ENCODE measurements around the gene NUPR2. TPM values are rescaled to one million over a fixed set of nuclear protein-coding genes. Genes with fewer than 3 reads are reported as not detected.
"Not testable (repeated sequence)": the region's sequence is repeated elsewhere in the genome, so short reads cannot be mapped to it uniquely, and the experiment has no call there.

Gene NUPR2
- total and polyA plus RNA-seq, 9 of the 15 experiments (the other 6 are each of a cell fraction or from before 2014, with no cell fraction given), result not detected

GRCh38 chr7:56112244-56112643 lies 4.0 kb downstream of the NUPR2 start:
- FAIRE-seq; H3K36me3 ChIP-seq (ENCODE audit: control insufficient read depth, insufficient read depth, low read length); H3K79me2 ChIP-seq (ENCODE audit: control insufficient read depth, insufficient read depth, low read length); H3K27ac ChIP-seq (ENCODE audit: extremely low read depth, low read depth, low read length); CTCF ChIA-PET (ENCODE audit: low intra/inter-chr PET ratio); H3K4me3 ChIP-seq; BruUV-seq (replicated peaks); DNase-seq (ENCODE audit: extremely low read depth in 1 of 4, low spot score in 3 of 4); H3K9me1 ChIP-seq (ENCODE audit: control insufficient read depth, insufficient read depth, low read length); H3K4me1 ChIP-seq (replicated peaks in 1 of 2; ENCODE audit: control insufficient read depth in 2 of 2, insufficient read depth in 2 of 2, low read length in 2 of 2); H2AFZ ChIP-seq (ENCODE audit: low read depth, low read length); ATAC-seq; H3K9ac ChIP-seq (ENCODE audit: insufficient read depth in 1 of 2, low read depth in 2 of 2, low read length in 2 of 2); POLR2A ChIA-PET; intact Hi-C loops (cut with micrococcal nuclease); H3K4me2 ChIP-seq (ENCODE audit: insufficient read depth, low read length); H4K20me1 ChIP-seq (replicated peaks; ENCODE audit: control insufficient read depth, insufficient read depth, low read length); H3K27me3 ChIP-seq (ENCODE audit: control insufficient read depth in 2 of 2, insufficient read depth in 2 of 2, low read length in 2 of 2); in situ Hi-C loops (cut with MboI): not testable (repeated sequence)
- peaks cover 12% of the 10 kb centered on the region for H3K9me3 ChIP-seq (replicated peaks; ENCODE audit: control insufficient read depth, insufficient read depth, low read depth, low read length)
- peak; percentile 52; the same call in 1 of the 2 replicates for TF ChIP-seq ZNF121 (CRISPR knock-in tag; conservative IDR thresholded peaks at IDR 0.05)
- WGBS (ENCODE audit: insufficient coverage, low coverage, missing lambda C conversion rate), result 65% methylated on average over 3 of the region's 3 CpGs

DNA sequence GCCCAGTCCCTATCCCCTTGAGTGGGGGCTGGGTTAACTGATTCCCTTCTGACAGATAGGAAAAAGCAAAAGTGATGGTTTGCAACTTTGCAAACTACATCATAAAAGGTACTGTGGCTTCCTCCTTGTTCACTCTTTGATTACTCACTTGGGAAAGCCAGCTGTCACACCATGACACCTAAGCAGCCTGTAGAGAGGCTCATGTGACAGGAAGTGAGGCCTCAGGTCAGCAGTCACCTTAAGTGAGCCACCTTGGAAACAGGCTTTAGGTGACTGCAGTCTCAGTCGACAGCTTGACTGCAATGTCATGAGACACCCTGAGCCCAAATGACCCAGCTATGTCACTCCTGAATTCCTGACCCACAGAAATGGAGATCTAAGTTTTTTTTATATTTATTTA lies 5.6 kb downstream of the NUPR2 start:
- Histone ChIP-seq H2AFZ (ENCODE audit: low read depth, low read length) (peak overlapping the region; percentile 62), H3K9ac (ENCODE audit: insufficient read depth in 1 of 2, low read depth in 2 of 2, low read length in 2 of 2) (no peak overlapping the region), H3K9me3 (replicated peaks; ENCODE audit: control insufficient read depth, insufficient read depth, low read depth, low read length) (peaks cover 12% of the 10 kb centered on the region), H3K4me2 (ENCODE audit: insufficient read depth, low read length) (no peak overlapping the region), H4K20me1 (replicated peaks; ENCODE audit: control insufficient read depth, insufficient read depth, low read length) (no peaks in the 10 kb centered on the region), H3K36me3 (ENCODE audit: control insufficient read depth, insufficient read depth, low read length) (peaks cover 3% of the 10 kb centered on the region; the same call in 1 of the 3 replicates), H3K4me3 (no peak overlapping the region), H3K9me1 (ENCODE audit: control insufficient read depth, insufficient read depth, low read length) (no peaks in the 10 kb centered on the region), H3K79me2 (ENCODE audit: control insufficient read depth, insufficient read depth, low read length) (peaks cover 8% of the 10 kb centered on the region), H3K27ac (ENCODE audit: extremely low read depth, low read depth, low read length) (no peak overlapping the region), H3K27me3 (ENCODE audit: control insufficient read depth in 2 of 2, insufficient read depth in 2 of 2, low read length in 2 of 2) (no peaks in the 10 kb centered on the region), H3K4me1 (replicated peaks in 1 of 2; ENCODE audit: control insufficient read depth in 2 of 2, insufficient read depth in 2 of 2, low read length in 2 of 2) (peaks cover 0 to 6% of the 10 kb centered on the region in 2 experiments; a peak in 3 of 5 replicates)
- FAIRE-seq (no peak), DNase-seq (ENCODE audit: extremely low read depth in 1 of 4, low spot score in 3 of 4) (peak in 1 of 4 experiments; percentile 23), ATAC-seq (no peak)
- ChIA-PET CTCF (ENCODE audit: low intra/inter-chr PET ratio) (no interaction called here), POLR2A (no interaction called here)
- TF ChIP-seq, protein P1, sequence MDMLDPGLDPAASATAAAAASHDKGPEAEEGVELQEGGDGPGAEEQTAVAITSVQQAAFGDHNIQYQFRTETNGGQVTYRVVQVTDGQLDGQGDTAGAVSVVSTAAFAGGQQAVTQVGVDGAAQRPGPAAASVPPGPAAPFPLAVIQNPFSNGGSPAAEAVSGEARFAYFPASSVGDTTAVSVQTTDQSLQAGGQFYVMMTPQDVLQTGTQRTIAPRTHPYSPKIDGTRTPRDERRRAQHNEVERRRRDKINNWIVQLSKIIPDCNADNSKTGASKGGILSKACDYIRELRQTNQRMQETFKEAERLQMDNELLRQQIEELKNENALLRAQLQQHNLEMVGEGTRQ (CRISPR knock-in tag; IDR thresholded peaks at IDR 0.05), result peak; percentile 24; the same call in 1 of the 2 replicates
- TF ChIP-seq, protein P2, sequence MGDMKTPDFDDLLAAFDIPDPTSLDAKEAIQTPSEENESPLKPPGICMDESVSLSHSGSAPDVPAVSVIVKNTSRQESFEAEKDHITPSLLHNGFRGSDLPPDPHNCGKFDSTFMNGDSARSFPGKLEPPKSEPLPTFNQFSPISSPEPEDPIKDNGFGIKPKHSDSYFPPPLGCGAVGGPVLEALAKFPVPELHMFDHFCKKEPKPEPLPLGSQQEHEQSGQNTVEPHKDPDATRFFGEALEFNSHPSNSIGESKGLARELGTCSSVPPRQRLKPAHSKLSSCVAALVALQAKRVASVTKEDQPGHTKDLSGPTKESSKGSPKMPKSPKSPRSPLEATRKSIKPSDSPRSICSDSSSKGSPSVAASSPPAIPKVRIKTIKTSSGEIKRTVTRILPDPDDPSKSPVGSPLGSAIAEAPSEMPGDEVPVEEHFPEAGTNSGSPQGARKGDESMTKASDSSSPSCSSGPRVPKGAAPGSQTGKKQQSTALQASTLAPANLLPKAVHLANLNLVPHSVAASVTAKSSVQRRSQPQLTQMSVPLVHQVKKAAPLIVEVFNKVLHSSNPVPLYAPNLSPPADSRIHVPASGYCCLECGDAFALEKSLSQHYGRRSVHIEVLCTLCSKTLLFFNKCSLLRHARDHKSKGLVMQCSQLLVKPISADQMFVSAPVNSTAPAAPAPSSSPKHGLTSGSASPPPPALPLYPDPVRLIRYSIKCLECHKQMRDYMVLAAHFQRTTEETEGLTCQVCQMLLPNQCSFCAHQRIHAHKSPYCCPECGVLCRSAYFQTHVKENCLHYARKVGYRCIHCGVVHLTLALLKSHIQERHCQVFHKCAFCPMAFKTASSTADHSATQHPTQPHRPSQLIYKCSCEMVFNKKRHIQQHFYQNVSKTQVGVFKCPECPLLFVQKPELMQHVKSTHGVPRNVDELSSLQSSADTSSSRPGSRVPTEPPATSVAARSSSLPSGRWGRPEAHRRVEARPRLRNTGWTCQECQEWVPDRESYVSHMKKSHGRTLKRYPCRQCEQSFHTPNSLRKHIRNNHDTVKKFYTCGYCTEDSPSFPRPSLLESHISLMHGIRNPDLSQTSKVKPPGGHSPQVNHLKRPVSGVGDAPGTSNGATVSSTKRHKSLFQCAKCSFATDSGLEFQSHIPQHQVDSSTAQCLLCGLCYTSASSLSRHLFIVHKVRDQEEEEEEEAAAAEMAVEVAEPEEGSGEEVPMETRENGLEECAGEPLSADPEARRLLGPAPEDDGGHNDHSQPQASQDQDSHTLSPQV (IDR thresholded peaks at IDR 0.05), result 0 out of 2 replicates have a peak, but pooled peaks have one; percentile 23
- no peak for TF ChIP-seq COPS2 (conservative IDR thresholded peaks at IDR 0.05)
- 11% methylated on average over 1 of the region's 1 CpG for WGBS (ENCODE audit: insufficient coverage, low coverage, missing lambda C conversion rate)
- in situ Hi-C loops (cut with MboI), result no loop called here
- intact Hi-C loops (cut with micrococcal nuclease), result no loop called here
- no TSS peak for BruUV-seq (replicated peaks)
